Stimulated activated CD8-positive, alpha-beta memory T cell treated with anti-CD3 and anti-CD28 coated beads, Interleukin-12 subunit alpha, Interleukin-12 subunit beta, amount 100 ng/mL, for 24 hours (primary cell): Measurements from ENCODE around the gene KCNK7.

Experiments
- DNase-seq: peaks from one replicate; pipeline ENCODE4 v3.0.0-alpha.2; 2020; ENCODE audit errors: extremely low read depth

The KCNK7 gene

DNA sequence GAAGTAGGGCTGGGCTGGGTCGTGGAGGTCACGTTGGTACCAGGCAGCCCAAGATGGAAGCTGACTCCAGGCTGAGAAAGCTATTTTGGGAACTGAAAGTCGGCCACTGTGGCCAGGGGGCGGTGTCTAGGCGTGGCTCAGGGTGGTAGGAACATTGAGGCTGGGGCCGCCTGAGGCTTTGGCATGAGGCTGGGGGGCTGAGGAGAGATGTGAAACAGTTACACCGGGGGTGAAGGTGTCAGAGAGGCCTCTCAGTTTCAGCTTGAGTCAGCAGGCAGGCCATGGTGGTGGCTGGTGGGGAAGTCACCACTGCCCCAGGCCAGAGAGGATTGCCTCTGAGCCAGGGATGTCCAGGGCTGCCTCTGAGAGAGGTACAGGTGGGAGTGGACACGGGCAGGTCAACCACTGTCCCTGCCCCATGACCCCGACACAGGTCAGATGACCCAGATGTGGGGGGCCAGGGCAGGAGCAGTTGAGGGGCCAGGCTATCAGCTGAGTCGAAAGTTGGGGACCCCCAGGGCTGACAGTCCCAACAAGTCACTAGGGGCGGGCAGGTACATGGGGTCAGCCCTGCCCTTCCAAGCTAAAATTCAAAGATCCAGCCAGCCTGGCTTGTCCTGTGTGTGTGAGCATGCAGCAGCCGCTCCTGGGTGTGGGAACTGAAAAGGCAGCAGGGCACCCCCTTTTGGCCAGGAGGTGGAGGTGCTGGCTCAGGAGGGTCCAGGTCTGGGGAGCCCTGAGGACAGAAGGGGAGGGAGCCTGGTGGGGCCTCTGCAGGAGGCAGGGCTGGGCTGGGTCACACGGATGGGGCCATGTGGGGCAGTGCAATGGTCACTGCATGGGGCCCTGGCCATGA is 7.2 kb downstream of the KCNK7 start:
- DNase-seq = peak; percentile 50

GRCh38 chr11:65586676-65587075 is 8.9 kb downstream of the KCNK7 start:
- DNase-seq = no peak

- DNase-seq = no peak
These were observed 9.4 kb downstream of the KCNK7 start for GRCh38 chr11:65586247-65586630.

DNA sequence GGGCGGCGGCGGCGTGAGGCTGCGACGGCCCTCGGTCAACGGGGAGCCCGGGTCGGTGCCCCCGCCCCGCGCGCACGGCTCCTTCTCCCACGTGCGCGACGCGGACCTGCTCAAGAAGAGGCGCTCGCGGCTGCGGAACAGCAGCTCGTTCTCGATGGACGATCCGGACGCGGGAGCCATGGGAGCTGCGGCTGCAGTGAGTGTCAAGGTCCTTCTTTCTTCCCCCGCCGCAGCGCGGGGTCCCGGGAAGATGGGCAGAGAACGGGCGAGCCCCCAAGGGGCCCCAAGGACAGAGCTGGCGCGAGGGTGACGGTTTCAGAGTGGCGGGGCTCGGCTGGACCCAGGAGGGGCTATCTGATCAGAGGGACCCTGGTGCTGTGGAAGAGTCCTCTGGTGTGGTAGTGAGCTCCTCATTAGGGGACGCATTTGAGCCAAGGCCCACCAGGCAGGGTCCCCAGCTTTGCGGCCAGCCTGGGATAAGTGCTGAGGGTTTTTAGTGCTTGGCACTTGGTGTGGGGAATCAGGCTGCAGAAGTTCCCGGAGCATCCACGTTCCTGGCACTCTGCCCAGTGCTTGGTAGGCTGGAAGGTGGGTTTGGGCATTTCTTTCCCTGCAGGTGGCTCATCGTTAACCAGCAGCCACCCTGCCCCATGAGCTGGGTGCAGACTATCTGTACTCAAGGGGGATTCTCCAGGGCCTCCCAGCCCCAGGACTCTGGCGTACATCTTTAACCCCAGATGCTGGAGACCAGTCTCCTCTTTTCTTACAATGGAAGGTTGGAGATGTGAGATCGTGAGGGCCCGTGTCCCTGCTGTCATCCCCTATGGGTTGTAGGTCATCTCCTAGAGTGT is 10.0 kb downstream of the KCNK7 start:
- no peak for DNase-seq

DNA sequence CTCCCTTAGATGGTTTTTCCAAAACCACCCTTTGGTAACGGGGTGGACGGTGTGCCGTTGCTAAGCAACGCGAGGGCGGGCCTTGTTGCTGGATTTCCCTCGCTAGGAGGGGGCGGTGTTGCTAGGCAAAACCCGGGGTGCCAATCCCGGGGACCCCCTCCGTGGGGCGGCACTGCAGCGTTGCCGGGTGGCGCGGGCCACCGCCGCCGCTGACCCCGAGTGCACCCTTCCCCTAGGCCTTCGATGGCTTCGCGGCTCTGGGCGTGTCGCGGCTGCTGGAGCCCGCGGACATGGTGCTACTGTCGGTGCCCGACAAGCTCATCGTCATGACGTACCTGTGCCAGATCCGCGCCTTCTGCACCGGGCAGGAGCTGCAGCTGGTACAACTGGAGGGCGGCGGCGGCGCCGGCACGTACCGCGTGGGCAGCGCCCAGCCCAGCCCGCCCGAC is 10.9 kb downstream of the KCNK7 start:
- no peak for DNase-seq

DNA sequence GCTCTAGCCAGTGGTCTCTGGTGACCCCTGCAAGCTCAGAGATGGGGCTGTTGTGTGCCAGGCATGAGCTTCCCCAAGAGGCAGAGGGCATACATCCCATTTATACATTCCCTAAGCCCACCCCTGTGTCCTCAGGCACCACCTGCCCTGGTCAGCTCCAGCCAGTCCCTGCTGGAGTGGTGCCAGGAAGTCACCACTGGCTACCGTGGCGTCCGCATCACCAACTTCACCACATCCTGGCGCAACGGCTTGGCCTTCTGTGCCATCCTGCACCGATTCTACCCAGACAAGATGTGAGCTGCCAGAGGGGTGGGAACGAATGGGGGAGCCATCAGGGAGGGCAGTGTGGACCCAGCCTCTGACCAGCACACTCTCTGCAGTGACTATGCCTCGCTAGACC is 11.5 kb downstream of the KCNK7 start:
- DNase-seq = no peak

DNA sequence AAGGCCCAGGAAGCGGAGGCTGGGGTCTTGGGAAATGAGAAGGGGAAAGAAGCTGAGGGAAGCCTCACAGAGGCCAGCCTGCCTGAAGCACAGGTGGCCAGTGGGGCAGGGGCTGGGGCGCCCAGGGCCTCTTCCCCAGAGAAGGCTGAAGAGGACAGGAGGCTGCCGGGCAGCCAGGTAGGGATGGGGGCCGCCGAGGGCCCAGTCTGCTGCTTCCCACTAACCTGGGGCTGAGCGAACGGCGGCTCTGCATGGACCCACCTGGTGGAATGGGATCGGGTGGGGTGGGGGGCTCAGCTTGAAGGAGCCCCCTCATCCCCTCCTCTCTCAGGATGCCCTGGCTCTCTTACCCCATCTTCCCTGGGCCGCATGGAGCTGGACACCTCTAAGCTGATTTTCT is 12.0 kb downstream of the KCNK7 start:
- no peak for DNase-seq

GRCh38 chr11:65581928-65582327 is 13.7 kb downstream of the KCNK7 start:
- no peak for DNase-seq

DNA sequence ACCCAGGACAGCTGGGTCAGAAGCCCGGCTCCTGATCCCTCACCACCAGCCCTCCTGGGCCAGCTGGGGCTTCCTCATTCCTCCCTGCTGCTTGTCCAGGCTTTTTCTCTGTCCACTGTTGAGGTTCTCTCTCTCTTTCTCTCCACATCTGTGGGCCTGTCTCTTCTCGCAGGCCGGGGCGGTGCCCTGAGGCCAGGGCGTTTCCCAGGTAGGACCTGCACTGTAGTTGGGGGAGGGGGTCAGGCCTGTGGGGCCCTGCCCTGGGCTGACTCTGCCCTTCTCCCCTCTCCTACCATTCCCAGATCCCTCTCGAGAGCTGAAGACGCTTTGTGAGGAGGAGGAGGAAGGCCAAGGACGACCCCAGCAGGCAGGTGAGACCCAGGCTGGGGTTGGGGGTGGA is 14.8 kb downstream of the KCNK7 start:
- DNase-seq = no peak

- DNase-seq = no peak
These were observed 15.4 kb downstream of the KCNK7 start for GRCh38 chr11:65580031-65580692.

GRCh38 chr11:65579291-65579690 is 16.3 kb downstream of the KCNK7 start:
- no peak for DNase-seq

DNA sequence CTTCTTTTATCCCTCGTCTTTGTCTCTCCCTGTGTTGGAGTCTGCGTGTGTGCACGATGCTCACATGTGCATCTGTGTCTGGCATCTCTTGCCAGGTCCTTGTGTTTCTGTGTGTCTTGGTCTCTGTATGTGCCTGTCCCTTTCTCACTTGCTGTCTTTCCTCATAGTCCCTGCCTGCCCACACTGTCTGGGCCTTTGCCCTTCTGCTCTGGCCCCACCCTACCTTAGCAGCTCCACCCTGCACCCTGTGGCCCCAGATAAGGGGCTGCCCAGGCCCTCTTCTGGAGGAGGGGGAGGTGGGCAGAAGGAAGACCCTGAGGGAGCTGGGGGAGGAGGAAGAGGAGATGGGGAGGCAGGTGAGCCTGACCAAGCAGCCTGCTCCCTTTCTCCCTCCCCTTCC is 16.9 kb downstream of the KCNK7 start:
- DNase-seq = no peak

DNA sequence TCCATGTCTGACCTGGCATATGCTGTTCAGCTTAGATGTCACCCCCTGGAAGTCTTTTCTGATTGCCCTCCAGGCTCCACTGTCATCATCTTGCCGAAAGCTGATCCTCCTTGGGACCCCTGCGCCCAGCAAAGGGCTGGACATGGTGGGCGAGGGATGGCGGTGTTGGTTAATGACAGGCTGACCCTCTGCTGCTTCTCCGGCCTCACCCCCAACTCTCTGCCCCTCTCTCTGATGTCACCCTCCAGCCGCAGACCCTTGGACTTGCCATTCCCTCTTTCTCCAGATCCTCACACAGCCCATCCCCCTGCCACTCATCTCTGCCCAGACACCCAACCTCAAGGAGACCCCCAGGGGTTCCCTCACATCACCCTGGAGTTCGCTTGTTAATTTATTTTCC is 17.5 kb downstream of the KCNK7 start:
- no peak for DNase-seq

- no peak for DNase-seq
These were observed 17.9 kb downstream of the KCNK7 start for GRCh38 chr11:65577756-65578109.

- no peak for DNase-seq
These were observed 18.5 kb downstream of the KCNK7 start for GRCh38 chr11:65576867-65577755.

GRCh38 chr11:65576232-65576866 is 19.3 kb downstream of the KCNK7 start:
- no peak for DNase-seq

- no peak for DNase-seq
These were observed 19.9 kb downstream of the KCNK7 start, which contains the start of gene EHBP1L1 for GRCh38 chr11:65575568-65576231. Gene EHBP1L1, plus strand, starts transcription at chr11:65576053. Its CDS starts 250 bp downstream, at chr11:65576303.

DNA sequence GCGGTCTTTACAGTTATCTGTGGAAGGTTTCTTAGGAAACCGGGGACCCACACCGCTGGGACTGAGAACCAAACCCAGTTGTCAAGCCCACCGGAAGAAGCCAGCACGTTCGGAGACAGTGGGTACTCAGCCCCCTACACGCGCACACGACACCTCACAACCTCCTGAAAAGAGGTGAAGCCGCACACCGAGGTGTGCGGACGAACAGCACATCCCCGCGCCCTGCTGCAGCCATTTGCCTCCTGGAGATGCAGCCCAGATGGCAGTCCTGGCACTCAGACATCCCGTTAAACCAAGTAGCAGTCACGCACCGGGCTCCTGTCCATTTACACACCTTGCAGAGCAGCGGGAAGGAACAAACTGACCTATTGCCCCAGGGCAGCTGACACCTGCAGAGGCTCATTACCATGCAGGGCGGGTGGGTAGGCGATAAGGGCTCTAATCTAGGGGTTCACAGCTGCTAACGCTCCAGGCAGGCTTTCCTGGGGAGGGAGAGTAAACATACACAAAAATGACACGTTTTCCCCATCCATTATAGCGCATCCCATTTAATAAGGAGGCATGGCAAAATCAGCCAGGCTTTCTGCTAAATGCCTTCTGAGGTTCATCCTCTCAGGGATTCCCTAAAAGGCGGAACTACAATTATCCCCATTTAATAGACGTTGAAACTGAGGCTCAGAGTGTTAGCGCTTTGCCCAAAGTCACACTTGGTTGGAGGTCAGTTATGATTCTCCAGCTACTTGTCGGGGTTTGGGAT is 20.6 kb downstream of the KCNK7 start:
- no peak for DNase-seq

DNA sequence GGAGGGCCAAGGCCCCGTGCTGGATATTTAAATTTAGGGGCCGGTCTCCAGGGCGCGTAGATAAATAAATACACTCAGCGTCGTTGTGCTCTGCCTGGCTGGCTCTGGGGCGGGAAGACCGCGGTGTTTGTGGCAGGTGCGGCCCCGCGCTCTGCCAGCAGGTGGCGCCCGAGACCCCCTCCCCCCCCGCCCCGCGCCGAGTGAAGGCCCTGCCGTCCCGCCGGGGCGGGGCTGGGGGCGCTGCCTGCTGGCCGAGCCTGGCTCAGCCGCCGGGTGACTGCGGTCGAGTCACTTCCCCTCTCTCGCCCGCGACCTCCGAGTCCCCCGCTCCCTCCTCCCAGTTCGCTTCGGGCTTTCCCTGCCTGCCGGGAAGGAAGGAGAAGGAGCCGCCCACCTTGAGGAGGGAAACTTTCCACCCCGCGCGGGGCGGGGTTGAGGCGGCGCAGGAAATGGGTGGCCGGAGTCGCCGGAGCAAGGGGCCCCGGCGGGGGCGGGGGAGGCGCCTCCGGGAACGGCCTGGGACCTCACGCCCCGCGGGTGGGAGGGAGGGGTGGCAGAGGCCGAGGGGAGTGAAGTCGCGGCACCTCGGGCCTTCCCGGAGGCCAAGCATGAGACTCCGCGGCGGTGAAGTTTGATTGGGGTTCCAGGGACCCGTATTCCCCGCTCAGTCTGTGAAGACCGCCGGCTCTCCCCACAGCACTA is 21.3 kb downstream of the KCNK7 start:
- peak; percentile 76 for DNase-seq
